Liver (tissue), 9 donors: ENCODE measurements around the gene MCM9. TPM values are rescaled to one million over a fixed set of nuclear protein-coding genes. Genes with fewer than 3 reads are reported as not detected.

Experiments used
- DNase-seq: peaks from one replicate; pipeline ENCODE4 v3.0.0-alpha.2; 2017; ENCODE audit warnings: low spot score
- H3K27ac ChIP-seq, 2 donors: one replicate each; pipeline ENCODE4 v1.7.0; 2013; ENCODE audit warnings: inconsistent platforms in 2 of 2, low read length in 2 of 2, control low read depth in 1 of 2, low read depth in 1 of 2, mild to moderate bottlenecking in 1 of 2
- H3K27me3 ChIP-seq, 4 donors: one replicate each; pipeline versions ENCODE4 v1.6.1 to v1.7.0; 2013; ENCODE audit warnings: low read length in 3 of 4, inconsistent platforms in 1 of 4, mild to moderate bottlenecking in 1 of 4, moderate library complexity in 1 of 4; ENCODE audit not compliant: control insufficient read depth in 4 of 4, insufficient read depth in 4 of 4
- H3K36me3 ChIP-seq, 4 donors: one replicate each; pipeline versions ENCODE4 v1.6.1 to v1.7.0; 2013; ENCODE audit warnings: low read length in 3 of 4, mild to moderate bottlenecking in 3 of 4, low read depth in 1 of 4, moderate library complexity in 1 of 4; ENCODE audit not compliant: control insufficient read depth in 4 of 4, insufficient read depth in 3 of 4
- H3K4me1 ChIP-seq, 4 donors: one replicate each; pipeline versions ENCODE4 v1.6.1 to v1.7.0; 2013; ENCODE audit warnings: low read length in 3 of 4, mild to moderate bottlenecking in 3 of 4, moderate library complexity in 1 of 4; ENCODE audit not compliant: control insufficient read depth in 4 of 4, insufficient read depth in 4 of 4
- H3K4me3 ChIP-seq, 3 donors: one replicate each; pipeline versions ENCODE4 v1.6.1 to v1.7.0; 2013; ENCODE audit warnings: low read length in 3 of 3, control low read depth in 1 of 3, low read depth in 1 of 3, mild to moderate bottlenecking in 1 of 3
- H3K9ac ChIP-seq, 2 donors: one replicate each; pipeline ENCODE4 v1.7.0; 2013; ENCODE audit warnings: low read length in 2 of 2, mild to moderate bottlenecking in 2 of 2, moderate library complexity in 2 of 2, control low read depth in 1 of 2, low read depth in 1 of 2
- H3K9me3 ChIP-seq, 4 donors: one replicate each; pipeline versions ENCODE4 v1.6.1 to v1.7.0; 2013; ENCODE audit warnings: low read length in 3 of 4; ENCODE audit not compliant: control insufficient read depth in 4 of 4
- ATF3 ChIP-seq: IDR thresholded peaks from 2 replicates; pipeline ENCODE4 v1.6.1; 2016; ENCODE audit warnings: antibody characterized with exemption
- CTCF ChIP-seq: fragments of 150-350 bp; IDR thresholded peaks from 2 replicates; pipeline ENCODE4 v1.5.1; 2017; ENCODE audit warnings: improper control_type of control experiment, low read depth, low read length; ENCODE audit not compliant: missing input control
- EGR1 ChIP-seq, 2 donors: IDR thresholded peaks; 2 replicates each; pipeline ENCODE4 v1.6.1; 2016 to 2018; ENCODE audit warnings: antibody characterized with exemption in 2 of 2, low read depth in 2 of 2
- FOXA1 ChIP-seq: IDR thresholded peaks from 2 replicates; pipeline ENCODE4 v1.6.1; 2016; ENCODE audit warnings: antibody characterized with exemption
- FOXA2 ChIP-seq: IDR thresholded peaks from 2 replicates; pipeline ENCODE4 v1.6.1; 2016; ENCODE audit warnings: antibody characterized with exemption
- GABPA ChIP-seq, 2 donors: IDR thresholded peaks in 1 of 2; conservative IDR thresholded peaks in 1 of 2; 2 replicates each; pipeline ENCODE4 v1.6.1; 2016; ENCODE audit warnings: antibody characterized with exemption in 2 of 2, mild to moderate bottlenecking in 1 of 2, moderate library complexity in 1 of 2
- HNF4A ChIP-seq, 2 donors: conservative IDR thresholded peaks; 2 replicates each; pipeline ENCODE4 v1.6.1; 2016; ENCODE audit warnings: antibody characterized with exemption in 2 of 2, mild to moderate bottlenecking in 2 of 2
- HNF4G ChIP-seq: IDR thresholded peaks from 2 replicates; pipeline ENCODE4 v1.6.1; 2016; ENCODE audit warnings: antibody characterized with exemption
- JUND ChIP-seq, 2 donors: IDR thresholded peaks; 2 replicates each; pipeline ENCODE4 v1.6.1; 2016; ENCODE audit warnings: antibody characterized with exemption in 2 of 2
- MAX ChIP-seq: IDR thresholded peaks from 2 replicates; pipeline ENCODE4 v1.6.1; 2016; ENCODE audit warnings: antibody characterized with exemption
- NR2F2 ChIP-seq: IDR thresholded peaks from 2 replicates; pipeline ENCODE4 v1.6.1; 2016; ENCODE audit warnings: antibody characterized with exemption
- RAD21 ChIP-seq, 2 donors: IDR thresholded peaks; 2 replicates each; pipeline ENCODE4 v1.6.1; 2016; ENCODE audit warnings: antibody characterized with exemption in 2 of 2, mild to moderate bottlenecking in 2 of 2
- REST ChIP-seq: IDR thresholded peaks from 2 replicates; pipeline ENCODE4 v1.6.1; 2016; ENCODE audit warnings: antibody characterized with exemption, mild to moderate bottlenecking
- RXRA ChIP-seq, 2 donors: IDR thresholded peaks; 2 replicates each; pipeline ENCODE4 v1.6.1; 2017 to 2018; ENCODE audit warnings: antibody characterized with exemption in 2 of 2, mild to moderate bottlenecking in 1 of 2
- SP1 ChIP-seq: IDR thresholded peaks from 2 replicates; pipeline ENCODE4 v1.6.1; 2018; ENCODE audit warnings: antibody characterized with exemption, mild to moderate bottlenecking
- TAF1 ChIP-seq: conservative IDR thresholded peaks from 2 replicates; pipeline ENCODE4 v1.6.1; 2016; ENCODE audit warnings: antibody characterized with exemption, mild to moderate bottlenecking
- YY1 ChIP-seq: IDR thresholded peaks from 2 replicates; pipeline ENCODE4 v1.6.1; 2016; ENCODE audit warnings: antibody characterized with exemption, mild to moderate bottlenecking
- ZBTB33 ChIP-seq: IDR thresholded peaks from 2 replicates; pipeline ENCODE4 v1.6.1; 2016; ENCODE audit warnings: antibody characterized with exemption
- WGBS: extraction: QIAGEN DNeasy Blood & Tissue Kit; methylation state at CpG from one replicate; pipeline ENCODE4 v1.1.7; 2013; 5-methylcytosine and 5-hydroxymethylcytosine counted together
- polyA plus RNA-seq, 2 donors: library from polyadenylated mRNA; stranded (reverse) in 1 of 2; unstranded in 1 of 2; fragments of 200-250 nt in 1 of 2; fragments of >200 nt in 1 of 2; fragmentation: Nextera tagmentation in 1 of 2; extraction: Ambion mirVana in 1 of 2; gene quantifications; one replicate each; pipeline versions ENCODE4 v1.2.1 to v1.2.3, GENCODE V29; 2013 to 2015
- total RNA-seq, 2 donors: library from RNA; depleted of rRNA; stranded (reverse); fragments of >200 nt; gene quantifications; one replicate each; pipeline ENCODE4 v1.2.3, GENCODE V29; 2014
- donor health status: healthy.
- donor health status: healthy.
- donor health status: healthy.
- donor health status: healthy.
- donor health status: healthy.

Gene MCM9
- total and polyA plus RNA-seq, 4 donors, result 3.6 to 17.4 (median 8.7) TPM

GRCh38 chr6:118945217-118945616 is 10.3 kb upstream of the MCM9 start:
- Histone ChIP-seq H3K4me1 (no peaks in the 10 kb centered on the region), H3K9ac (no peak overlapping the region), H3K9me3 (peaks cover 0 to 2% (median under 1%) of the 10 kb centered on the region in 4 donors), H3K36me3 (no peaks in the 10 kb centered on the region), H3K4me3 (no peak overlapping the region), H3K27ac (no peak overlapping the region), H3K27me3 (no peaks in the 10 kb centered on the region)
- TF ChIP-seq ATF3, result no peak
- no peak for DNase-seq

- H3K9ac ChIP-seq, result no peak overlapping the region
- peaks cover 0 to 2% (median under 1%) of the 10 kb centered on the region in 4 donors for H3K9me3 ChIP-seq
- peaks cover 0 to 3% (median under 1%) of the 10 kb centered on the region in 4 donors for H3K4me1 ChIP-seq
- no peaks in the 10 kb centered on the region for H3K36me3 ChIP-seq
- no peak for DNase-seq
- 78% methylated on average over 2 of the region's 2 CpGs for WGBS
- no peak for TF ChIP-seq REST
- no peak for TF ChIP-seq SP1
- no peak for TF ChIP-seq JUND (IDR thresholded peaks at IDR 0.05)
- TF ChIP-seq ATF3, result no peak
- TF ChIP-seq TAF1, result no peak
- no peak for TF ChIP-seq ZBTB33
- no peak for TF ChIP-seq RAD21 (IDR thresholded peaks at IDR 0.05)
- no peak for TF ChIP-seq RXRA (IDR thresholded peaks at IDR 0.05)
- TF ChIP-seq HNF4A (conservative IDR thresholded peaks at IDR 0.05), result no peak
- no peak for TF ChIP-seq CTCF
- no peak for TF ChIP-seq FOXA1
- no peak for TF ChIP-seq YY1
- TF ChIP-seq FOXA2, result no peak
- TF ChIP-seq MAX, result no peak
- TF ChIP-seq GABPA (IDR thresholded peaks at IDR 0.05 in 1 of 2, conservative IDR thresholded peaks at IDR 0.05 in 1 of 2), result no peak
- no peak for TF ChIP-seq NR2F2
- TF ChIP-seq HNF4G, result no peak
- TF ChIP-seq EGR1 (IDR thresholded peaks at IDR 0.05; ENCODE audit: low read depth in 2 of 2), result no peak
- no peaks in the 10 kb centered on the region for H3K27me3 ChIP-seq
- no peak overlapping the region for H3K27ac ChIP-seq
- no peak overlapping the region for H3K4me3 ChIP-seq
These were observed 5.8 kb upstream of the MCM9 start for GRCh38 chr6:118940770-118941169.
